A673 (cell line): ENCODE results near the gene COL28A1.

Experiments used
- CTCF ChIP-seq: fragments of 300-800, 200-600 bp; sonication (generic); conservative IDR thresholded peaks from 2 replicates; pipeline ENCODE4 v1.5.1; 2017; ENCODE audit warnings: low read depth, mild to moderate bottlenecking, antibody characterized with exemption, low read length, moderate library complexity, mixed read lengths
- EZH2 ChIP-seq: fragments of 200-600 bp; sonication (generic); IDR thresholded peaks from 2 replicates; pipeline ENCODE4 v1.6.1; 2017; ENCODE audit warnings: borderline replicate concordance, low read depth, mild to moderate bottlenecking, mixed read lengths, antibody characterized with exemption, low read length; ENCODE audit not compliant: poor library complexity, severe bottlenecking

- TF ChIP-seq CTCF (no peak), EZH2 (no peak)
These were observed 214.0 kb downstream of the COL28A1 start for GRCh38 chr7:7321681-7322080.
